Astrocyte (in vitro differentiated cells and primary cell): ENCODE measurements around the gene SHBG.

Experiments used
- EZH2 ChIP-seq: IDR thresholded peaks from 2 replicates; pipeline ENCODE4 v1.6.1; 2012; ENCODE audit warnings: mild to moderate bottlenecking, low read length, inconsistent platforms; ENCODE audit not compliant: insufficient read depth
- TF ChIP-seq, protein P1 (sequence below): IDR thresholded peaks from 2 replicates; pipeline ENCODE4 v1.5.1; 2011; ENCODE audit warnings: low read depth, mild to moderate bottlenecking, inconsistent platforms, low read length, moderate library complexity; ENCODE audit not compliant: insufficient read depth

- TF ChIP-seq, protein P1, sequence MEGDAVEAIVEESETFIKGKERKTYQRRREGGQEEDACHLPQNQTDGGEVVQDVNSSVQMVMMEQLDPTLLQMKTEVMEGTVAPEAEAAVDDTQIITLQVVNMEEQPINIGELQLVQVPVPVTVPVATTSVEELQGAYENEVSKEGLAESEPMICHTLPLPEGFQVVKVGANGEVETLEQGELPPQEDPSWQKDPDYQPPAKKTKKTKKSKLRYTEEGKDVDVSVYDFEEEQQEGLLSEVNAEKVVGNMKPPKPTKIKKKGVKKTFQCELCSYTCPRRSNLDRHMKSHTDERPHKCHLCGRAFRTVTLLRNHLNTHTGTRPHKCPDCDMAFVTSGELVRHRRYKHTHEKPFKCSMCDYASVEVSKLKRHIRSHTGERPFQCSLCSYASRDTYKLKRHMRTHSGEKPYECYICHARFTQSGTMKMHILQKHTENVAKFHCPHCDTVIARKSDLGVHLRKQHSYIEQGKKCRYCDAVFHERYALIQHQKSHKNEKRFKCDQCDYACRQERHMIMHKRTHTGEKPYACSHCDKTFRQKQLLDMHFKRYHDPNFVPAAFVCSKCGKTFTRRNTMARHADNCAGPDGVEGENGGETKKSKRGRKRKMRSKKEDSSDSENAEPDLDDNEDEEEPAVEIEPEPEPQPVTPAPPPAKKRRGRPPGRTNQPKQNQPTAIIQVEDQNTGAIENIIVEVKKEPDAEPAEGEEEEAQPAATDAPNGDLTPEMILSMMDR = no peak
- no peak for TF ChIP-seq EZH2
Measured at GRCh38 chr17:7606280-7606679, 23.7 kb upstream of the SHBG start.
